A549 treated with DMSO at 1 μM for 4 hours (cell line): ENCODE measurements around the gene BBS2. TPM values are rescaled to one million over a fixed set of nuclear protein-coding genes. Genes with fewer than 3 reads are reported as not detected.

ENCODE experiments used
- total RNA-seq: library from RNA; stranded (reverse); fragments of 200-300 nt; extraction: Qiagen RNA extraction; gene quantifications from 5 replicates; pipeline ENCODE4 v1.2.3, GENCODE V29; 2022; ENCODE audit warnings: low read depth

Gene BBS2
- 13.0 to 23.1 TPM (median 19.0 TPM) in 5 replicates for total RNA-seq

GRCh38 chr16:56519459-56520250 lies at the start of gene BBS2:
Gene BBS2 (minus strand): TSS chr16:56520024. CDS start chr16:56519862, 162 bp downstream.

GRCh38 chr16:56564793-56565477 lies 45.1 kb upstream of the BBS2 start, which contains the start of gene MT4:
Gene MT4 (plus strand): TSS chr16:56565073. CDS start chr16:56565129, 56 bp downstream.

GRCh38 chr16:56450986-56451752 lies 68.7 kb downstream of the BBS2 start, which contains the start of the genes NUDT21 and OGFOD1:
Gene NUDT21 (minus strand): TSS chr16:56451332. CDS start chr16:56451202, 130 bp downstream.
Gene OGFOD1 (plus strand): TSS chr16:56451554. CDS start chr16:56451613, 59 bp downstream.

Other genes starting within 250 kb of the BBS2 start
- 58.9 to 65.8 TPM (median 64.0 TPM) in 5 replicates for gene AMFR, start 94.5 kb downstream of the BBS2 start, total RNA-seq
- gene NUDT21, start 68.7 kb downstream of the BBS2 start, total RNA-seq = 111 to 132 TPM (median 118 TPM) in 5 replicates
- gene OGFOD1, start 68.5 kb downstream of the BBS2 start, total RNA-seq = 68.3 to 93.1 TPM (median 78.2 TPM) in 5 replicates
- not detected in 5 replicates for gene MT4, start 45.0 kb upstream of the BBS2 start, total RNA-seq
- gene MT3, start 69.5 kb upstream of the BBS2 start, total RNA-seq = 0.41 TPM in 1 of 5 replicates, not detected in the others
- 570 to 812 TPM (median 625 TPM) in 5 replicates for gene MT2A, start 88.6 kb upstream of the BBS2 start, total RNA-seq
- gene MT1E, start 105.8 kb upstream of the BBS2 start, total RNA-seq = not detected in 5 replicates
- not detected in 5 replicates for gene MT1M, start 112.6 kb upstream of the BBS2 start, total RNA-seq
- gene MT1A, start 118.6 kb upstream of the BBS2 start, total RNA-seq = 15.4 to 17.7 TPM (median 15.7 TPM) in 5 replicates
- not detected in 5 replicates for gene MT1B, start 131.9 kb upstream of the BBS2 start, total RNA-seq
- gene MT1F, start 137.9 kb upstream of the BBS2 start, total RNA-seq = 8.5 to 17.3 TPM (median 12.5 TPM) in 5 replicates
- gene MT1G, start 148.0 kb upstream of the BBS2 start, total RNA-seq = not detected in 5 replicates
- not detected in 5 replicates for gene MT1H, start 149.8 kb upstream of the BBS2 start, total RNA-seq
- gene MT1X, start 162.4 kb upstream of the BBS2 start, total RNA-seq = 148 to 278 TPM (median 167 TPM) in 5 replicates
- 90.0 to 103 TPM (median 96.8 TPM) in 5 replicates for gene NUP93, start 210.1 kb upstream of the BBS2 start, total RNA-seq